ENCODE measurements around the gene RASSF9.

The RASSF9 gene

GRCh38 chr12:85807730-85808129 lies 28.5 kb downstream of the RASSF9 start:
- TF ChIP-seq FOXP2 (optimal IDR thresholded peaks at IDR 0.05; ENCODE audit: borderline replicate concordance, extremely low read depth, extremely low read length, insufficient read depth) (no peak), TAF1 (IDR thresholded peaks at IDR 0.05; ENCODE audit: borderline replicate concordance, insufficient read depth, low read length) (no peak), REST (IDR thresholded peaks at IDR 0.05; ENCODE audit: insufficient read depth in 1 of 2, low read depth in 2 of 2, low read length in 2 of 2) (no peak), SIN3A (IDR thresholded peaks at IDR 0.05; ENCODE audit: borderline replicate concordance, insufficient read depth, low read length) (no peak), POLR2AphosphoS5 (IDR thresholded peaks at IDR 0.05; ENCODE audit: low read depth, low read length) (no peak)

- no peak for TF ChIP-seq REST (IDR thresholded peaks at IDR 0.05; ENCODE audit: insufficient read depth in 1 of 2, low read depth in 2 of 2, low read length in 2 of 2)
- TF ChIP-seq SIN3A (IDR thresholded peaks at IDR 0.05; ENCODE audit: borderline replicate concordance, insufficient read depth, low read length), result no peak
- no peak for TF ChIP-seq POLR2AphosphoS5 (IDR thresholded peaks at IDR 0.05; ENCODE audit: low read depth, low read length)
- no peak for TF ChIP-seq TAF1 (IDR thresholded peaks at IDR 0.05; ENCODE audit: borderline replicate concordance, insufficient read depth, low read length)
- no peak for TF ChIP-seq FOXP2 (optimal IDR thresholded peaks at IDR 0.05; ENCODE audit: borderline replicate concordance, extremely low read depth, extremely low read length, insufficient read depth)
These were observed 30.6 kb downstream of the RASSF9 start for GRCh38 chr12:85805654-85806053.

GRCh38 chr12:85804663-85805062 lies 31.5 kb downstream of the RASSF9 start:
- no peak for TF ChIP-seq POLR2AphosphoS5 (IDR thresholded peaks at IDR 0.05; ENCODE audit: low read depth, low read length)
- TF ChIP-seq FOXP2 (optimal IDR thresholded peaks at IDR 0.05; ENCODE audit: borderline replicate concordance, extremely low read depth, extremely low read length, insufficient read depth), result no peak
- no peak for TF ChIP-seq REST (IDR thresholded peaks at IDR 0.05; ENCODE audit: insufficient read depth in 1 of 2, low read depth in 2 of 2, low read length in 2 of 2)
- no peak for TF ChIP-seq SIN3A (IDR thresholded peaks at IDR 0.05; ENCODE audit: borderline replicate concordance, insufficient read depth, low read length)
- TF ChIP-seq TAF1 (IDR thresholded peaks at IDR 0.05; ENCODE audit: borderline replicate concordance, insufficient read depth, low read length), result no peak

- TF ChIP-seq TAF1 (IDR thresholded peaks at IDR 0.05; ENCODE audit: borderline replicate concordance, insufficient read depth, low read length) (no peak), SIN3A (IDR thresholded peaks at IDR 0.05; ENCODE audit: borderline replicate concordance, insufficient read depth, low read length) (no peak), FOXP2 (optimal IDR thresholded peaks at IDR 0.05; ENCODE audit: borderline replicate concordance, extremely low read depth, extremely low read length, insufficient read depth) (no peak), REST (IDR thresholded peaks at IDR 0.05; ENCODE audit: insufficient read depth in 1 of 2, low read depth in 2 of 2, low read length in 2 of 2) (no peak), POLR2AphosphoS5 (IDR thresholded peaks at IDR 0.05; ENCODE audit: low read depth, low read length) (no peak)
These were observed 32.3 kb downstream of the RASSF9 start for GRCh38 chr12:85803923-85804322.

- TF ChIP-seq TAF1 (IDR thresholded peaks at IDR 0.05; ENCODE audit: borderline replicate concordance, insufficient read depth, low read length), result no peak
- no peak for TF ChIP-seq SIN3A (IDR thresholded peaks at IDR 0.05; ENCODE audit: borderline replicate concordance, insufficient read depth, low read length)
- TF ChIP-seq FOXP2 (optimal IDR thresholded peaks at IDR 0.05; ENCODE audit: borderline replicate concordance, extremely low read depth, extremely low read length, insufficient read depth), result no peak
- no peak for TF ChIP-seq REST (IDR thresholded peaks at IDR 0.05; ENCODE audit: insufficient read depth in 1 of 2, low read depth in 2 of 2, low read length in 2 of 2)
- TF ChIP-seq POLR2AphosphoS5 (IDR thresholded peaks at IDR 0.05; ENCODE audit: low read depth, low read length), result no peak
These were observed 33.0 kb downstream of the RASSF9 start for GRCh38 chr12:85803231-85803630.
